HepG2 (cell line): ENCODE results near the gene C15orf62. TPM values are rescaled to one million over a fixed set of nuclear protein-coding genes. Genes with fewer than 3 reads are reported as not detected.

Experiments
- ATAC-seq: fragments of 200-7000 bp; cut with Tn5 transposase; 3 replicates; pipeline ENCODE4 v1.9.1; 2020; ENCODE audit warnings: mild to moderate bottlenecking, moderate library complexity
- BruUV-seq: library from RNA; stranded (reverse); fragments of 400-500 nt; replicated peaks from 2 replicates; lab custom pipeline; 2021; lab: Mats Ljungman, UMichigan
- CTCF ChIA-PET: fragments of 300-600 bp; formaldehyde crosslinking; extraction: SDS; loops from one replicate; lab custom pipeline; 2021; ENCODE audit warnings: low total read pairs, inconsistent platforms, low intra/inter-chr PET ratio; lab: Yijun Ruan, JAX
- POLR2A ChIA-PET: fragments of 350-600 bp; sonication (Branson Sonifier 250); formaldehyde crosslinking; loops from one replicate; lab custom pipeline; 2020; ENCODE audit warnings: antibody characterized with exemption, inconsistent platforms; lab: Yijun Ruan, JAX
- DNase-seq: peaks from one replicate; pipeline ENCODE4 v3.0.0-alpha.2; 2015; ENCODE audit warnings: low spot score
- FAIRE-seq: peaks from 3 replicates; lab custom pipeline; 2011; peaks lifted over from hg19 to GRCh38; lab: Jason Lieb, UNC
- H2AFZ ChIP-seq: one replicate; pipeline ENCODE4 v1.6.1; 2011; ENCODE audit warnings: low read length, inconsistent platforms
- H3K27ac ChIP-seq: fragments of 300-600 bp; 3 replicates; pipeline ENCODE4 v1.8.0; 2011; ENCODE audit warnings: mixed run types, mild to moderate bottlenecking, mixed read lengths, low read length, inconsistent platforms; ENCODE audit not compliant: insufficient read depth; ENCODE audit errors: extremely low read length
- H3K27me3 ChIP-seq, 2 experiments: fragments of 200-600 bp in 1 of 2; 2 replicates in 1 of 2; 3 replicates in 1 of 2; pipeline versions ENCODE4 v1.6.0 to v1.8.0; 2011; ENCODE audit warnings: low read length in 2 of 2, mild to moderate bottlenecking in 2 of 2, moderate library complexity in 2 of 2, inconsistent platforms in 1 of 2; ENCODE audit not compliant: insufficient read depth in 2 of 2, control insufficient read depth in 1 of 2
- H3K36me3 ChIP-seq, 2 experiments: fragments of 200-600 bp in 1 of 2; replicated peaks in 1 of 2; 2 replicates in 1 of 2; 3 replicates in 1 of 2; pipeline versions ENCODE4 v1.5.1 to v1.8.0; 2011; ENCODE audit warnings: low read length in 2 of 2, inconsistent platforms in 1 of 2; ENCODE audit not compliant: insufficient read depth in 2 of 2, control insufficient read depth in 1 of 2
- H3K4me1 ChIP-seq: 2 replicates; pipeline ENCODE4 v1.5.1; 2012; ENCODE audit warnings: low read length, inconsistent platforms; ENCODE audit not compliant: insufficient read depth
- H3K4me2 ChIP-seq: 2 replicates; pipeline ENCODE4 v1.6.0; 2011; ENCODE audit warnings: low read depth, low read length, inconsistent platforms
- H3K4me3 ChIP-seq, 3 experiments: fragments of 200-600 bp in 1 of 3; sonication (generic), shearing (Covaris generic) in 1 of 3; replicated peaks in 1 of 3; 2 replicates each; pipeline ENCODE4 v1.5.1; 2011 to 2016; ENCODE audit warnings: low read length in 3 of 3, inconsistent platforms in 2 of 3, low read depth in 2 of 3, mild to moderate bottlenecking in 2 of 3, control low read depth in 1 of 3, mixed read lengths in 1 of 3; ENCODE audit not compliant: insufficient read depth in 1 of 3
- H3K79me2 ChIP-seq: one replicate; pipeline ENCODE4 v1.6.1; 2011; ENCODE audit warnings: low read length, inconsistent platforms; ENCODE audit not compliant: insufficient read depth
- H3K9ac ChIP-seq: 2 replicates; pipeline ENCODE4 v1.6.0; 2011; ENCODE audit warnings: mild to moderate bottlenecking, low read depth, low read length, inconsistent platforms; ENCODE audit not compliant: insufficient read depth
- H3K9me3 ChIP-seq: 2 replicates; pipeline ENCODE4 v1.5.1; 2012; ENCODE audit warnings: mild to moderate bottlenecking, low read length
- H4K20me1 ChIP-seq: 2 replicates; pipeline ENCODE4 v1.6.0; 2011; ENCODE audit warnings: inconsistent platforms, mild to moderate bottlenecking, low read length, moderate library complexity; ENCODE audit not compliant: insufficient read depth
- GTF2F1 ChIP-seq: fragments of 150-350 bp; IDR thresholded peaks from 2 replicates; pipeline ENCODE4 v1.6.1; 2014; ENCODE audit warnings: low read length
- HMGXB3 ChIP-seq: sonication (generic); formaldehyde crosslinking; IDR thresholded peaks from 2 replicates; pipeline ENCODE4 v1.4.0; 2020; ENCODE audit warnings: missing genetic modification reagents, borderline replicate concordance
- NKX3-1 ChIP-seq: sonication (generic); formaldehyde crosslinking; IDR thresholded peaks from 2 replicates; pipeline ENCODE4 v1.5.0; 2020; ENCODE audit warnings: missing genetic modification reagents
- SRY ChIP-seq: sonication (generic); formaldehyde crosslinking; IDR thresholded peaks from 2 replicates; pipeline ENCODE4 v1.8.0; 2022; ENCODE audit warnings: mild to moderate bottlenecking, missing genetic modification reagents
- ZBTB20 ChIP-seq: sonication (generic); formaldehyde crosslinking; IDR thresholded peaks from 2 replicates; pipeline ENCODE4 v1.8.1; 2023; ENCODE audit warnings: missing genetic modification reagents, low read depth, mild to moderate bottlenecking, borderline replicate concordance
- ZNF264 ChIP-seq: sonication (generic); formaldehyde crosslinking; IDR thresholded peaks from 2 replicates; pipeline ENCODE4 v1.4.0; 2020; ENCODE audit warnings: missing genetic modification reagents
- ZNF317 ChIP-seq: sonication (generic); formaldehyde crosslinking; IDR thresholded peaks from 2 replicates; pipeline ENCODE4 v1.5.0; 2020; ENCODE audit warnings: mild to moderate bottlenecking, missing genetic modification reagents
- ZNF446 ChIP-seq: sonication (generic); formaldehyde crosslinking; IDR thresholded peaks from 2 replicates; pipeline ENCODE4 v1.5.0; 2020; ENCODE audit warnings: mild to moderate bottlenecking, missing genetic modification reagents
- ZNF605 ChIP-seq: sonication (generic); formaldehyde crosslinking; IDR thresholded peaks from 2 replicates; pipeline ENCODE4 v1.8.0; 2022; ENCODE audit warnings: mild to moderate bottlenecking, missing genetic modification reagents
- ZNF709 ChIP-seq: sonication (generic); formaldehyde crosslinking; IDR thresholded peaks from 2 replicates; pipeline ENCODE4 v1.5.0; 2020; ENCODE audit warnings: mild to moderate bottlenecking, missing genetic modification reagents
- WGBS: methylation state at CpG from one replicate; pipeline ENCODE4 v1.1.6; 2017; ENCODE audit warnings: low lambda C conversion rate; 5-methylcytosine and 5-hydroxymethylcytosine counted together
- in situ Hi-C: cut with HindIII; loops from 2 replicates; pipeline ENCODE4 v1.10.0; 2017; ENCODE audit warnings: low pct_unique_long_range_greater_than_20kb; ENCODE audit not compliant: extremely low pct_ligation_motif_present
- intact Hi-C: fragments of 100-400 bp; cut with micrococcal nuclease; formaldehyde crosslinking; loops from one replicate; pipeline ENCODE4 v1.10.0; 2022; ENCODE audit not compliant: unreplicated experiment
- polyA plus RNA-seq, 8 experiments: library from polyadenylated mRNA; depleted of rRNA in 3 of 8; stranded (reverse) in 7 of 8; unstranded in 1 of 8; fragments of >200 nt; fragmentation: Illumina TruSeq in 4 of 8; extraction: Trizol in 4 of 8; gene quantifications; 2 replicates each; pipeline versions ENCODE4 v1.2.1 to v1.2.3, GENCODE V29; 2011 to 2016; ENCODE audit warnings: low read depth in 4 of 8, missing spikeins in 1 of 8, mixed read lengths in 1 of 8; ENCODE audit not compliant: insufficient read depth in 1 of 8
- total RNA-seq, 5 experiments: library from RNA; depleted of rRNA; stranded (reverse); fragments of >200 nt; fragmentation: Illumina TruSeq; extraction: Trizol; gene quantifications; 2 replicates each; pipeline ENCODE4 v1.2.3, GENCODE V29; 2016; ENCODE audit warnings: low read depth in 1 of 5
- TF ChIP-seq, protein P1 (sequence below): IDR thresholded peaks from 2 replicates; pipeline ENCODE4 v1.6.1; 2016; ENCODE audit warnings: mild to moderate bottlenecking, missing biosample characterization, missing genetic modification reagents
- TF ChIP-seq, protein P2 (sequence below): sonication (generic); formaldehyde crosslinking; IDR thresholded peaks from 2 replicates; pipeline ENCODE4 v1.4.0; 2020; ENCODE audit warnings: missing genetic modification reagents, low read depth, mild to moderate bottlenecking, borderline replicate concordance
- TF ChIP-seq, protein P3 (sequence below): IDR thresholded peaks from 2 replicates; pipeline ENCODE4 v1.6.1; 2012; ENCODE audit warnings: low read length, improper control_type of control experiment

The C15orf62 gene
- total and polyA plus RNA-seq, 2 of the 13 experiments (the other 11 are each of a cell fraction or from before 2014, with no cell fraction given): 0.51 to 1.1 TPM

DNA sequence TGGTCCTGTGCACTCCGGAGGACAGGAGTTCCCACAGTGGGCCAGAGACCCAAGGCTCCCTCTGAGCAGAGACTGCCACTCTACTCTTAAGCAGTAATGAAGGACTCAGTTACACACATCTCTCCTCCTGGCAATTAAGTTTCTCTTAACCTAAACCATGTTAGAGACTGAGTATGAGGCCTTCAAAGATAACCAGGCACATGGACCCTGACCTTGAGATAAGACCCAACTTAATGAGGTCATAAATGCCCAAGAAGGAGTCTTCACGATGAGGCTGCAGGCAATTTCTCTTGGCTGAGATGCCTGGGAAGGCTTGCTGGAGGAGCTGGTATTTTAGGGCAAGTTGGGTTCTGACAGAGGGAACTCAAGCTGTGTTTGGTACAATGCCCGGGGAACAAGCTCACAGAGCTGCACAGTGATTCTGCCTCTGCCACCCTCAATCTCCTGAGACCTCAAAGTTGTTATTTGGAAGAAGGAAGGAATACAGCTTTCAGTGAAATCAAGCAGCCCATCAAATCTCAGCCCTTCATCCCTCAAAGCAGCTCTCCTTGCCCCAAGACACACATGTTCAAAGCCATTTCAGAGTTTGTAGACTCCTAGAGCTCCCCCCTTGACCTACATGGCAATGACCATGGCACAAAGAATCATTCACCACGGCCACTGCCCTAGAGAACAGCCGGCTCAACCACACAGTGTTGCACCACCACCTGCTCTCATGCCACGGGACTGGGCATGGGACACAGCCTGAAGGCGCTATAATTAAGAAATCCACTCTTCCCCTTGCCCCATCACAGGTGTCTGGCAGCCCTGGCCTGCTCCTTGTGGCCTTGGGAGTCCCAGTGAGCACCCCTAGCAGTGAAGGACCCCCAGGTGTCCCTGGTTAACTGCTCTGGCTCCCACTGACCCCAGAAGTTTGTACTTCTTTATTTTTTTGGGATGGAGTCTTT lies 21.8 kb upstream of the C15orf62 start:
- Histone ChIP-seq H2AFZ (no peak overlapping the region), H3K36me3 (peaks cover 12 to 67% of the 10 kb centered on the region in 2 experiments), H3K9ac (no peak overlapping the region), H3K79me2 (peaks cover 18% of the 10 kb centered on the region), H3K4me1 (peaks cover 19% of the 10 kb centered on the region), H3K4me3 (no peak overlapping the region), H4K20me1 (no peaks in the 10 kb centered on the region), H3K27ac (no peak overlapping the region), H3K27me3 (no peaks in the 10 kb centered on the region), H3K4me2 (no peak overlapping the region), H3K9me3 (no peaks in the 10 kb centered on the region)
- 82% methylated on average over 6 of the region's 7 CpGs for WGBS
- POLR2A ChIA-PET: no interaction called here
- intact Hi-C loops: loop anchor here (5.0 kb wide), 1 partner anchor 144 kb away; the partner anchor contains the start of gene VPS18
- CTCF ChIA-PET: no interaction called here
- in situ Hi-C loops: no loop called here
- BruUV-seq: no TSS peak
- ATAC-seq (no peak), FAIRE-seq (no peak), DNase-seq (no peak)
- TF ChIP-seq ZNF709: no peak
- TF ChIP-seq, protein P1, sequence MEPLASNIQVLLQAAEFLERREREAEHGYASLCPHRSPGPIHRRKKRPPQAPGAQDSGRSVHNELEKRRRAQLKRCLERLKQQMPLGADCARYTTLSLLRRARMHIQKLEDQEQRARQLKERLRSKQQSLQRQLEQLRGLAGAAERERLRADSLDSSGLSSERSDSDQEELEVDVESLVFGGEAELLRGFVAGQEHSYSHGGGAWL (CRISPR knock-in tag): no peak
- no peak for TF ChIP-seq ZNF446 (CRISPR knock-in tag)
- no peak for TF ChIP-seq GTF2F1
- TF ChIP-seq ZNF264 (CRISPR knock-in tag): no peak
- no peak for TF ChIP-seq NKX3-1 (CRISPR knock-in tag)
- no peak for TF ChIP-seq HMGXB3 (CRISPR knock-in tag)
- TF ChIP-seq SRY (CRISPR knock-in tag): no peak
- TF ChIP-seq, protein P2, sequence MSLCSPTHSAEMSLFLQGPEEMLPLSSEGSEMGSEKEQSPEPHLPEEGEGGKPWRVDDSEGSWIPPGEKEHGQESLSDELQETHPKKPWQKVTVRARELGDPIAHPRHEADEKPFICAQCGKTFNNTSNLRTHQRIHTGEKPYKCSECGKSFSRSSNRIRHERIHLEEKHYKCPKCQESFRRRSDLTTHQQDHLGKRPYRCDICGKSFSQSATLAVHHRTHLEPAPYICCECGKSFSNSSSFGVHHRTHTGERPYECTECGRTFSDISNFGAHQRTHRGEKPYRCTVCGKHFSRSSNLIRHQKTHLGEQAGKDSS (CRISPR knock-in tag): no peak
- no peak for TF ChIP-seq ZNF317 (CRISPR knock-in tag)
- TF ChIP-seq ZBTB20: no peak
- TF ChIP-seq, protein P3, sequence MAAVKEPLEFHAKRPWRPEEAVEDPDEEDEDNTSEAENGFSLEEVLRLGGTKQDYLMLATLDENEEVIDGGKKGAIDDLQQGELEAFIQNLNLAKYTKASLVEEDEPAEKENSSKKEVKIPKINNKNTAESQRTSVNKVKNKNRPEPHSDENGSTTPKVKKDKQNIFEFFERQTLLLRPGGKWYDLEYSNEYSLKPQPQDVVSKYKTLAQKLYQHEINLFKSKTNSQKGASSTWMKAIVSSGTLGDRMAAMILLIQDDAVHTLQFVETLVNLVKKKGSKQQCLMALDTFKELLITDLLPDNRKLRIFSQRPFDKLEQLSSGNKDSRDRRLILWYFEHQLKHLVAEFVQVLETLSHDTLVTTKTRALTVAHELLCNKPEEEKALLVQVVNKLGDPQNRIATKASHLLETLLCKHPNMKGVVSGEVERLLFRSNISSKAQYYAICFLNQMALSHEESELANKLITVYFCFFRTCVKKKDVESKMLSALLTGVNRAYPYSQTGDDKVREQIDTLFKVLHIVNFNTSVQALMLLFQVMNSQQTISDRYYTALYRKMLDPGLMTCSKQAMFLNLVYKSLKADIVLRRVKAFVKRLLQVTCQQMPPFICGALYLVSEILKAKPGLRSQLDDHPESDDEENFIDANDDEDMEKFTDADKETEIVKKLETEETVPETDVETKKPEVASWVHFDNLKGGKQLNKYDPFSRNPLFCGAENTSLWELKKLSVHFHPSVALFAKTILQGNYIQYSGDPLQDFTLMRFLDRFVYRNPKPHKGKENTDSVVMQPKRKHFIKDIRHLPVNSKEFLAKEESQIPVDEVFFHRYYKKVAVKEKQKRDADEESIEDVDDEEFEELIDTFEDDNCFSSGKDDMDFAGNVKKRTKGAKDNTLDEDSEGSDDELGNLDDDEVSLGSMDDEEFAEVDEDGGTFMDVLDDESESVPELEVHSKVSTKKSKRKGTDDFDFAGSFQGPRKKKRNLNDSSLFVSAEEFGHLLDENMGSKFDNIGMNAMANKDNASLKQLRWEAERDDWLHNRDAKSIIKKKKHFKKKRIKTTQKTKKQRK: no peak
- TF ChIP-seq ZNF605 (CRISPR knock-in tag): no peak
